Measurements from ENCODE around the gene DPYSL4.

Gene DPYSL4

DNA sequence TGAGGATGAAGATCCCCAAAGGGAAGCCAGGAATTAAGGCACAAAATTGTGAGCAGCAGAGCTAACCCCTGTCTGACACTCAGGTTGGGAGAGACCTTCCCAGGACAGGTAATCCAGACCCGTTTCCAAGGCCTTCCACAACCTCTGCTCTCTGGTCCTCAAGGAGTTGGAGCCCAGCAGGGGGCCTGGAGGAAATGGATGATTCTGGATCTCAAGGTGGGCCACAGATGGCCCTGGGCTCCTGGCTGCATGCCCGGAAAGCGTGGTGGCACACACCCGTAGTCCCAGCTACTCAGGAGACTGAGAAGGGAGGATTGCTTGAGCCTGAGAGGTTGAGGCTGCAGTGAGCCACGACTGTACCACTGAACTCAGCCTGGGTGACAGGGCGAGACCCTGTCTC, 42.3 kb downstream of the DPYSL4 start:
- TF ChIP-seq, protein P1, sequence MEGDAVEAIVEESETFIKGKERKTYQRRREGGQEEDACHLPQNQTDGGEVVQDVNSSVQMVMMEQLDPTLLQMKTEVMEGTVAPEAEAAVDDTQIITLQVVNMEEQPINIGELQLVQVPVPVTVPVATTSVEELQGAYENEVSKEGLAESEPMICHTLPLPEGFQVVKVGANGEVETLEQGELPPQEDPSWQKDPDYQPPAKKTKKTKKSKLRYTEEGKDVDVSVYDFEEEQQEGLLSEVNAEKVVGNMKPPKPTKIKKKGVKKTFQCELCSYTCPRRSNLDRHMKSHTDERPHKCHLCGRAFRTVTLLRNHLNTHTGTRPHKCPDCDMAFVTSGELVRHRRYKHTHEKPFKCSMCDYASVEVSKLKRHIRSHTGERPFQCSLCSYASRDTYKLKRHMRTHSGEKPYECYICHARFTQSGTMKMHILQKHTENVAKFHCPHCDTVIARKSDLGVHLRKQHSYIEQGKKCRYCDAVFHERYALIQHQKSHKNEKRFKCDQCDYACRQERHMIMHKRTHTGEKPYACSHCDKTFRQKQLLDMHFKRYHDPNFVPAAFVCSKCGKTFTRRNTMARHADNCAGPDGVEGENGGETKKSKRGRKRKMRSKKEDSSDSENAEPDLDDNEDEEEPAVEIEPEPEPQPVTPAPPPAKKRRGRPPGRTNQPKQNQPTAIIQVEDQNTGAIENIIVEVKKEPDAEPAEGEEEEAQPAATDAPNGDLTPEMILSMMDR (IDR thresholded peaks at IDR 0.05) = no peak

DNA sequence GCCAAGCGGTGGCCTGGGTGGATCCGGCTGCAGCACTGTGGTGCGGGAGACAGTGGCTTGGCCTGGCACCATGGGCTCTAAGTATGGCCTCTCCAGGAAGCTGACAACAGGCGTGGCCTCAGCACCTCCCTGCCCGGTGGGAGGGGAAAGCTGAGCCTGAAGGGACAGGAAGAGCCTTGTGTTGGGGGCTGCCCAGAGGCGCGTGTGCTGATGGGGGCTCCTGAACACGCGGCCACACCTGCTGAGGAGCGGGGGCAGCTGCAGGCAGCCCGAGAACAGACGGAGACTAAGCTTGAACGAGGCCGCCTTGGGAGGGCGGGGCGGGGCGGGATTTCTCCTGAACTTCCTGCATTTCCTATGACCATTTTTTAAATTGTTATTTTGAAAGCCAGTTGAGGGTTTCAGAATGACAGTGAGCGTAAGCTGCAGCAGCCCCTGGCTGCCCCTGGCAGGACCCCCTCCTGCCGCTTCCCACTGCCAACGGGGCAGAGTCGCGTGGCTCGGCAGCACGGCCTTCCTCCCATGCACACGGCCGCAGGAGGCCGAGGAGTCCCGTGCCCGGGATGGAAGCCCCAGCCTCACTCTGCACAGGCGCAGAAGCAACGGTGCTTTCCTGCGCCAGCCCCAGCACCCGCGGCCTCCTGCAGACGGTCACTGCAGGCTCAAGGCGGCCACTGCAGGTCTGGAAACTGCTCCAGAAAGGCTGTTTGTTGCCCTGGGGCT, 43.2 kb downstream of the DPYSL4 start:
- TF ChIP-seq, protein P1 (IDR thresholded peaks at IDR 0.05) = no peak

DNA sequence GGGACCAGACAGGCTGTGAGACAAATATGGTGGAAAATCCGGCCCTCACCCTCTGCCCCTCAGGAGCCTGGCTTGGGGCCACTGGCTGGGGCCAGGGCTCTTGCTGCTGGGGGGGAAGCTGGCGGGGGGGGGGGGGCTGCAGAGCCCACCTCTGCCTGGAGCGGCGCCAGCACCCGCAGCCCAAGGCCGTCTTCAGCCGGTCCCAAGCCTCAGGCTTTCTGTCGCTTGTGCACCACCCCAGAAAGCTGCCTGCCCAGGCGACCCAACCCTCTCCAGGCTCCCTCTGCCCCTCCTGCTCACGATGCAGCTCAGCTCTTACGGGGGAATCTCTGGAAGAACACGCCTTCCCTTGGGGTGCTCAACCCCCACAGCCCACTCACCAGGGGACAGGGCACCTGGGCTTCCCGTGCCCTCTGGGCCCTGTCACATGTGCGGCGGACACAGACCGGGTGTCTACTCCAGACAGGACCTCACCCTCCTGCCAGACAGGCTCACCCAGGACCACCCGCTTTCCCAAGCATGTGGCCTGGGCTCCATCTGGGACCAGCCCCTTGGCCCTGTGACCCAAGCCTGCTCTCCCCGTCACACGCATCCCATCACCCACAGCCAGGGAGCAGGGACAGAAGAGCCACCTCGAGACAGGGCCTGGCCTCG, 43.9 kb downstream of the DPYSL4 start:
- TF ChIP-seq, protein P1 (IDR thresholded peaks at IDR 0.05) = no peak

DNA sequence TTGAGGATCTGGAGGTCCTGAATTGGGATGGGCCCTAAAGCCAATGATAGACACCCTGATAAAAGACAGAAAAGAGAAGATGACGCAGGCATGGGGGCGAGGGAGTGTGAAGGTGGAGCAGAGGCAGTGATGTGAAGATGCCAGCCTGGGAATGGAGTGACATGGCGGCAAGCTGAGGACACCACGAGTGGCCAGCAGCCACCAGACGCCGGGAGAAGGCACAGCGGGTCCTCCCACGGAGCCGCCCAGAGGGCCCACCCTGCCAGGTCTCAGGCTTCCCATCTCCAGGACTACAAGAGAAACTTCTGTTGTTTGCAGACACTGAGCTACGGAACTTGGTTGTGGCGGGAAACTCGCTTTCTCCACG, 44.9 kb downstream of the DPYSL4 start:
- TF ChIP-seq, protein P1 (IDR thresholded peaks at IDR 0.05) = no peak

DNA sequence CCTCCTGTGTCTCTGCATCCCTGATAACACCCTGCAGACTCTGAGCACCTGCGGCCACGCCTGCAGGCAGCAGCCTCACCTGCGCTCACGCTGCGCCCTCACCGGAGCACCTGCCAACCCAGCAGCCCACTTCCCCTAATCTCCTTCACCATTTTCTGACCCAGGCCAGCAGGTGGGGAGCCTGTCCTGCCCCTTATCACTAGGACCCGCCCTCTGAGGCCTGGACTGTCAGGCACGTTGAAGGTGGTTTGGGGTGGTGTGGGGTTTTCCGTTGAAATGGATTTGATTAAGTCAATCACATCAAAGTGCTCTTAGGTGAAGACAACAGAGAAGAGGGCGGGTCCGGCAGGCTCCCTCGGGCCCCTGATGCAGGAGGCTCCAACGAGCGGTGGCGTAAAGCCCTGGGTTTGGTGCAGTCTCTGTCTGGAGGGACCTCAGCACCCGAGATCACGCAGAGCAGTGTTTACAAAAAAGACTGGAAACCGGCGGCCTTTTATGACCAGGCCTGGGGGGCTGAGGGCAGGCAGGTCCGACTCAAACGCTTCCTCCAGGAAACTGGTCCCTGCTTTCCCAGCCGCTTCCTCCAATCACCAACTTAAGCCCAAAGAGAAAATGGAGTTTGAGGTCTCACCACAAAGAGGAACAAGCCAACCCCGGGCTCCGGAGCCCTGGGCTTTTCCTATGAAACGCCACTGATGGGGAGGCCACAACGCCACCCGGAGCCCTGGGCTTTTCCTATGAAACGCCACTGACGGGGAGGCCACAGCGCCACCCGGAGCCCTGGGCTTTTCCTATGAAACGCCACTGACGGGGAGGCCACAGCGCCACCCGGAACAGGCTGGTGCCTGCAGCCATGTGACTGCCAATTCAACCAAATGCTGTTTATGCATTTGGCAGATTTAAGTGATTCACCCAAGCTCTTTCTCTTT, 45.5 kb downstream of the DPYSL4 start:
- TF ChIP-seq, protein P1 (IDR thresholded peaks at IDR 0.05) = no peak

DNA sequence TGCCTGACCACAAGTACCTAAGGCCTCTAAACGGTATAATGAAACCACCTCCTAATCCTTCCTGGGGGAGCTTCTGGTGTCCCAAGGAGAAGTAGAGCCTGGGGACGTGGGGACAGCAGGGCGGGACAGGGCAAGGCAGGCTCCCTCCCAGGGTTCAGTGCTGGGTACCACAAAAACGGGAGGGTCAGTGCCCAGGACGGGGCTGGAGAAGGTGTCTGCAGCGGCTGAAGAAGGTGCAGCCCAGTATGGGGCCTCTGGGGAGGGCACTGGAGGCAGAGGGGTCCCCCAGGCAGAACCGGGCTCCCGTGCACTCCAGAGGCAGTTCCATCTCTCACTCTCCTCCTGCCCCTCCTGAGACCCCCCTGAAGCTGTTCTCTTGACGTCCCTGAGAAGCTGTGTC, 46.2 kb downstream of the DPYSL4 start:
- TF ChIP-seq, protein P1 (IDR thresholded peaks at IDR 0.05) = no peak

DNA sequence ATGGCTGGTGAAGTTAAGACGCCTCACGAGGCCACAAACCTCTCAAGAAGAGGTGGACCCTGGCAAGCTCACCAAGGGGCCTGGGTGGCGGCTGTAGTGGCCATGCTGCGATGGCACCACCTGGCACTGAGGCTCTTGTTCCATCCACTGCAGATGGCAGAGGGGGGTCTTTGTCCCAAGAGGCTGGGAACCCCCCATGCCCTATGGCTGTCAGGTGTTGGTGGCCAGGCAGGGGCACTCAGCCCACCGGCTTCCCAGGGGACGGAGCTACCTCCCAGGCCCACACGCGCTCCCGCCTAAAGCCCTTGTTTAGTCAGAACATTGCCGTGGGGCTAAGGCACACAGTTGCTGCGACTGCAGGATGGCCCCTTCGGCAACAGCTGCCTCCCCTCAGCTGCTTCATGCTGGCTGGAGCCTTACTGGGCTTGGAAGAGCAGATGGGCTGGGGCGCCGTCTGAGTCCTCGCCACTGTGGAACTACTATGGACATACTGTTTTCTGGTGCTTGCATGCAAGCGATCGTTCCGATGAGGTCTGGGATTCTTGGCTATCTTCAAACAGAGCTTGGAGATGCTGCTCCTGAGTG, 46.8 kb downstream of the DPYSL4 start:
- TF ChIP-seq, protein P1 (IDR thresholded peaks at IDR 0.05) = no peak

Data from LNCAP (cell line).